ENCODE results near the gene CCDC91. TPM values are rescaled to one million over a fixed set of nuclear protein-coding genes. Genes with fewer than 3 reads are reported as not detected.
A peak's percentile ranks its signal among the peaks of the same experiment; 100 is the strongest.

Gene CCDC91
- total RNA-seq, 1 experiment from 2014 or later: 26.8 TPM

DNA sequence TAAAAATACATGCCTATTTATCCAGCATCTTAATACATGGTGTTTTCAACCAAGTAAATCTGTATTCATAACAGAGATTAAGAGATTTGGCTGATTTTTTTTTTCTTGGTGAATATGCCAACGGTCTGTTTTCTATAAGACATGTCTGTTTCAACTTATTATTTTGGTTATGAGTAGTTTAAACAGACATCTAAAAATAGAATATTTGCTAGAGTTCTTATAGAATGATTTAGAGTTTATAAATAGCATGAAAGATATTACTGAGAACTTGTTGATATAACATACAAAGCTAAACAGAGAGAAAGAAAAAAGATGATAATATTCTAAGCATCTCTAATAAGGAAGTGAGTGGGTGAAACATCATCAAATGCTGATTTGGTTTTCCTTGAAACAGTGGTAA lies 199.9 kb downstream of the CCDC91 start:
- POLR2A ChIA-PET (ENCODE audit: low non-redundant PET): interaction anchor here (0.6 kb wide), 2 partner anchors 483 to 904 kb away, joined by 3 to 4 read pairs; no protein-coding TSS in a partner anchor
- TF ChIP-seq, protein P1, sequence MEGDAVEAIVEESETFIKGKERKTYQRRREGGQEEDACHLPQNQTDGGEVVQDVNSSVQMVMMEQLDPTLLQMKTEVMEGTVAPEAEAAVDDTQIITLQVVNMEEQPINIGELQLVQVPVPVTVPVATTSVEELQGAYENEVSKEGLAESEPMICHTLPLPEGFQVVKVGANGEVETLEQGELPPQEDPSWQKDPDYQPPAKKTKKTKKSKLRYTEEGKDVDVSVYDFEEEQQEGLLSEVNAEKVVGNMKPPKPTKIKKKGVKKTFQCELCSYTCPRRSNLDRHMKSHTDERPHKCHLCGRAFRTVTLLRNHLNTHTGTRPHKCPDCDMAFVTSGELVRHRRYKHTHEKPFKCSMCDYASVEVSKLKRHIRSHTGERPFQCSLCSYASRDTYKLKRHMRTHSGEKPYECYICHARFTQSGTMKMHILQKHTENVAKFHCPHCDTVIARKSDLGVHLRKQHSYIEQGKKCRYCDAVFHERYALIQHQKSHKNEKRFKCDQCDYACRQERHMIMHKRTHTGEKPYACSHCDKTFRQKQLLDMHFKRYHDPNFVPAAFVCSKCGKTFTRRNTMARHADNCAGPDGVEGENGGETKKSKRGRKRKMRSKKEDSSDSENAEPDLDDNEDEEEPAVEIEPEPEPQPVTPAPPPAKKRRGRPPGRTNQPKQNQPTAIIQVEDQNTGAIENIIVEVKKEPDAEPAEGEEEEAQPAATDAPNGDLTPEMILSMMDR (conservative IDR thresholded peaks at IDR 0.05; ENCODE audit: low read depth, low read length): no peak
- no peak for TF ChIP-seq EZH2 (IDR thresholded peaks at IDR 0.05; ENCODE audit: borderline replicate concordance, low read depth, low read length, poor library complexity, severe bottlenecking)
- BruUV-seq (replicated peaks): no TSS peak

DNA sequence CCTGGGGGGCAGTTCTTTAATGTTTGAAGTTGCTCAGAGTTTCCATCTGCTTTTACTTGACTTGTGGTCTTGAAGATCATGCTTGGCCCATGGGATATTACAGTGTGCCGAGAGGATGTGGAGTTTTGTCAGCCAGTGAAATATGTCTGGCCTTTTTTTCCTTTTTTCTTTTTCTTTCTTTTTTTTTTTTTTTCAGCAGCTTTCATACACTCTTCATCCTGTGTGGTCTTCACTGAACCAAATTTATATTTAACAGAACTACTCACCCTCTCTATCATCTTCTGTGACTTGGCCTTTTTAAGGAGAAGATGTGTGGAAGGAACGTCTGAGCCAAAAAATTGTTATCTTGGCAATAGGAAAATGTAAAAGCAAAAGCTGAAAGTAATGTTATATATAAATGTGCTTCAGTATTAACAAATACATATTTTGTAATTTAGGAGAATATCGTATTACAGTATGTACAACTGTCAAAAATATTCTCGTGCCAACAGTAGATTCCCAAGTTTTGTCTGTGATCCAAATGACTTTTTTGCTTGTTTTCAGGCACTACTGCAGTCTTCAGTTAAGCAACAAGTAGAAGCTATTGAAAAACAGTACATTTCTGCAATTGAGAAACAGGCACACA lies 200.6 kb downstream of the CCDC91 start:
- peaks cover 14% of the 10 kb centered on the region for H3K4me1 ChIP-seq (ENCODE audit: insufficient read depth, low read length, poor library complexity, severe bottlenecking)
- CTCF ChIA-PET: no interaction called here
- BruUV-seq (replicated peaks): no TSS peak
- no peak overlapping the region for H3K27ac ChIP-seq (ENCODE audit: low read depth, low read length, poor library complexity, severe bottlenecking)
- no peaks in the 10 kb centered on the region for H3K36me3 ChIP-seq (ENCODE audit: insufficient read depth, low read length, poor library complexity, severe bottlenecking)
- intact Hi-C loops (cut with micrococcal nuclease; ENCODE audit: unreplicated experiment): no loop called here
- POLR2A ChIA-PET (ENCODE audit: low non-redundant PET): no interaction called here
- no peak overlapping the region for H3K4me3 ChIP-seq (ENCODE audit: low read depth, low read length, poor library complexity, severe bottlenecking)
- no peaks in the 10 kb centered on the region for H3K9me3 ChIP-seq (ENCODE audit: low read depth, low read length, poor library complexity, severe bottlenecking)
- DNase-seq (ENCODE audit: low spot score): no peak
- TF ChIP-seq, protein P1 (conservative IDR thresholded peaks at IDR 0.05; ENCODE audit: low read depth, low read length): no peak
- TF ChIP-seq EZH2 (IDR thresholded peaks at IDR 0.05; ENCODE audit: borderline replicate concordance, low read depth, low read length, poor library complexity, severe bottlenecking): no peak
- no peaks in the 10 kb centered on the region for H3K27me3 ChIP-seq (replicated peaks; ENCODE audit: insufficient read depth, low read depth, low read length, poor library complexity)

More for the DNA sequence above, 199.9 kb downstream of the CCDC91 start:
- Histone ChIP-seq H3K27me3 (replicated peaks; ENCODE audit: insufficient read depth, low read depth, low read length, poor library complexity) (no peaks in the 10 kb centered on the region), H3K4me1 (ENCODE audit: insufficient read depth, low read length, poor library complexity, severe bottlenecking) (peaks cover 14% of the 10 kb centered on the region), H3K36me3 (ENCODE audit: insufficient read depth, low read length, poor library complexity, severe bottlenecking) (no peaks in the 10 kb centered on the region), H3K4me3 (ENCODE audit: low read depth, low read length, poor library complexity, severe bottlenecking) (no peak overlapping the region), H3K27ac (ENCODE audit: low read depth, low read length, poor library complexity, severe bottlenecking) (no peak overlapping the region), H3K9me3 (ENCODE audit: low read depth, low read length, poor library complexity, severe bottlenecking) (no peaks in the 10 kb centered on the region)
- CTCF ChIA-PET: no interaction called here
- peak; percentile 4 for DNase-seq (ENCODE audit: low spot score)
- intact Hi-C loops (cut with micrococcal nuclease; ENCODE audit: unreplicated experiment): no loop called here

- BruUV-seq (replicated peaks): no TSS peak
- Histone ChIP-seq H3K4me3 (ENCODE audit: low read depth, low read length, poor library complexity, severe bottlenecking) (no peak overlapping the region), H3K36me3 (ENCODE audit: insufficient read depth, low read length, poor library complexity, severe bottlenecking) (no peaks in the 10 kb centered on the region), H3K27ac (ENCODE audit: low read depth, low read length, poor library complexity, severe bottlenecking) (no peak overlapping the region), H3K27me3 (replicated peaks; ENCODE audit: insufficient read depth, low read depth, low read length, poor library complexity) (no peaks in the 10 kb centered on the region), H3K4me1 (ENCODE audit: insufficient read depth, low read length, poor library complexity, severe bottlenecking) (no peaks in the 10 kb centered on the region), H3K9me3 (ENCODE audit: low read depth, low read length, poor library complexity, severe bottlenecking) (no peaks in the 10 kb centered on the region)
- CTCF ChIA-PET: no interaction called here
- no peak for DNase-seq (ENCODE audit: low spot score)
- POLR2A ChIA-PET (ENCODE audit: low non-redundant PET): no interaction called here
- no peak for TF ChIP-seq EZH2 (IDR thresholded peaks at IDR 0.05; ENCODE audit: borderline replicate concordance, low read depth, low read length, poor library complexity, severe bottlenecking)
- TF ChIP-seq, protein P1 (conservative IDR thresholded peaks at IDR 0.05; ENCODE audit: low read depth, low read length): no peak
- intact Hi-C loops (cut with micrococcal nuclease; ENCODE audit: unreplicated experiment): no loop called here
Measured at GRCh38 chr12:28409892-28410291, 219.6 kb downstream of the CCDC91 start.

Data from A673 (cell line).